Astrocyte (in vitro differentiated cells and primary cell): ENCODE data around the gene GMPPA. TPM values are rescaled to one million over a fixed set of nuclear protein-coding genes. Genes with fewer than 3 reads are reported as not detected.
A peak's percentile ranks its signal among the peaks of the same experiment; 100 is the strongest.

Source experiments
- DNase-seq: peaks from one replicate; pipeline ENCODE4 v3.0.0-alpha.2; 2010; ENCODE audit warnings: low read depth
- FAIRE-seq: peaks from 2 replicates; lab custom pipeline; 2011; peaks lifted over from hg19 to GRCh38; lab: Jason Lieb, UNC
- H2AFZ ChIP-seq: 2 replicates; pipeline ENCODE4 v1.6.0; 2012; ENCODE audit warnings: low read depth, low read length, inconsistent platforms
- H3K27ac ChIP-seq: 2 replicates; pipeline ENCODE4 v1.5.1; 2011; ENCODE audit warnings: low read depth, low read length, inconsistent platforms
- H3K27me3 ChIP-seq: 2 replicates; pipeline ENCODE4 v1.6.0; 2011; ENCODE audit warnings: low read length, inconsistent platforms; ENCODE audit not compliant: insufficient read depth
- H3K36me3 ChIP-seq: 2 replicates; pipeline ENCODE4 v1.5.1; 2011; ENCODE audit warnings: low read length, inconsistent platforms; ENCODE audit not compliant: insufficient read depth
- H3K4me1 ChIP-seq: 2 replicates; pipeline ENCODE4 v1.5.1; 2011; ENCODE audit warnings: low read length, inconsistent platforms; ENCODE audit not compliant: insufficient read depth
- H3K4me2 ChIP-seq: 2 replicates; pipeline ENCODE4 v1.6.0; 2012; ENCODE audit warnings: low read length, inconsistent platforms
- H3K4me3 ChIP-seq: 2 replicates; pipeline ENCODE4 v1.5.1; 2011; ENCODE audit warnings: low read depth, mild to moderate bottlenecking, low read length, inconsistent platforms; ENCODE audit not compliant: insufficient read depth
- H3K79me2 ChIP-seq: 2 replicates; pipeline ENCODE4 v1.6.0; 2012; ENCODE audit warnings: mild to moderate bottlenecking, low read length, inconsistent platforms; ENCODE audit not compliant: insufficient read depth
- H3K9ac ChIP-seq: 2 replicates; pipeline ENCODE4 v1.6.0; 2012; ENCODE audit warnings: mild to moderate bottlenecking, low read length, inconsistent platforms
- H3K9me3 ChIP-seq: 2 replicates; pipeline ENCODE4 v1.5.1; 2012; ENCODE audit warnings: low read depth, mild to moderate bottlenecking, low read length, inconsistent platforms; ENCODE audit not compliant: insufficient read depth
- H4K20me1 ChIP-seq: 2 replicates; pipeline ENCODE4 v1.6.0; 2012; ENCODE audit warnings: low read length, inconsistent platforms; ENCODE audit not compliant: insufficient read depth
- H3K27ac Mint-ChIP-seq: one replicate; pipeline ENCODE4 v1.8.0; 2021; ENCODE audit warnings: mild to moderate bottlenecking, mixed read lengths; ENCODE audit not compliant: unreplicated experiment
- H3K27me3 Mint-ChIP-seq: one replicate; pipeline ENCODE4 v1.8.0; 2021; ENCODE audit warnings: low read depth, mixed read lengths; ENCODE audit not compliant: unreplicated experiment
- H3K36me3 Mint-ChIP-seq: one replicate; pipeline ENCODE4 v1.8.0; 2021; ENCODE audit warnings: low read depth, mixed read lengths; ENCODE audit not compliant: unreplicated experiment
- H3K4me1 Mint-ChIP-seq: one replicate; pipeline ENCODE4 v1.8.0; 2021; ENCODE audit warnings: low read depth, mixed read lengths; ENCODE audit not compliant: unreplicated experiment
- H3K4me3 Mint-ChIP-seq: one replicate; pipeline ENCODE4 v1.8.0; 2021; ENCODE audit warnings: mild to moderate bottlenecking, moderate library complexity, mixed read lengths; ENCODE audit not compliant: unreplicated experiment
- H3K9me3 Mint-ChIP-seq: one replicate; pipeline ENCODE4 v1.8.0; 2021; ENCODE audit warnings: mild to moderate bottlenecking, mixed read lengths; ENCODE audit not compliant: unreplicated experiment
- CTCF ChIP-seq: IDR thresholded peaks from 2 replicates; pipeline ENCODE4 v1.5.1; 2011; ENCODE audit warnings: low read depth, mild to moderate bottlenecking, inconsistent platforms, low read length, moderate library complexity; ENCODE audit not compliant: insufficient read depth
- EZH2 ChIP-seq: IDR thresholded peaks from 2 replicates; pipeline ENCODE4 v1.6.1; 2012; ENCODE audit warnings: mild to moderate bottlenecking, low read length, inconsistent platforms; ENCODE audit not compliant: insufficient read depth
- total RNA-seq: library from RNA; stranded (reverse); gene quantifications from 2 replicates; pipeline ENCODE4 v1.2.1, GENCODE V29; 2021

Gene GMPPA
- total RNA-seq, 1 donor from 2014 or later: 49.5 TPM

GRCh38 chr2:219552382-219553167 is 53.9 kb downstream of the GMPPA start:
- Histone ChIP-seq H3K4me3 (peak overlapping the region; percentile 62), H4K20me1 (peaks cover 5% of the 10 kb centered on the region), H3K9ac (peak overlapping the region; percentile 72), H3K27ac (peak overlapping the region; percentile 7), H3K27me3 (no peaks in the 10 kb centered on the region), H3K9me3 (no peaks in the 10 kb centered on the region), H3K79me2 (no peaks in the 10 kb centered on the region), H3K4me1 (peaks cover 14% of the 10 kb centered on the region), H3K4me2 (peak overlapping the region; percentile 97), H3K36me3 (no peaks in the 10 kb centered on the region), H2AFZ (peak overlapping the region; percentile 92)
- Mint-ChIP-seq H3K27ac (no peak overlapping the region), H3K4me3 (peak overlapping the region; percentile 81), H3K9me3 (no peaks in the 10 kb centered on the region), H3K36me3 (peaks cover 9% of the 10 kb centered on the region), H3K4me1 (peaks cover 1% of the 10 kb centered on the region), H3K27me3 (peaks cover 17% of the 10 kb centered on the region)
- no peak for FAIRE-seq
- peak; percentile 57 for DNase-seq
- TF ChIP-seq EZH2 (no peak), CTCF (no peak)

DNA sequence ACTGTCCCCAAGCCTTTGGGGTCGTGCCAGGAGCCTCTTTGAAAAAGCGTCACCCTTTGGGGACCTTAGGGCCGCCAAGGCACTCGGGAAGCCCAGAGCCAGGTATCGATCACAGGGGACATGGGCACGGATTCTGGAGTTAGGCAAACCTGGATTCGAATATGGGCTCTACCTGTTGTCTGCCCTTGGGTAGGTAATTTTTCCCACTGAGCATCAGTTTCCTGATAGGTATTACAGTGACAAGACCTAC is 54.4 kb downstream of the GMPPA start:
- peaks cover 11% of the 10 kb centered on the region for H3K36me3 Mint-ChIP-seq
- no peak for DNase-seq
- Histone ChIP-seq H3K79me2 (no peaks in the 10 kb centered on the region), H3K9me3 (no peaks in the 10 kb centered on the region), H3K4me1 (peaks cover 14% of the 10 kb centered on the region), H3K4me3 (peak overlapping the region; percentile 62), H3K9ac (peak overlapping the region; percentile 72), H3K27me3 (no peaks in the 10 kb centered on the region), H4K20me1 (peaks cover 5% of the 10 kb centered on the region), H3K4me2 (peak overlapping the region; percentile 97), H3K27ac (no peak overlapping the region), H3K36me3 (no peaks in the 10 kb centered on the region), H2AFZ (peak overlapping the region; percentile 86)
- H3K4me3 Mint-ChIP-seq: peak overlapping the region; percentile 55
- H3K4me1 Mint-ChIP-seq: peaks cover 1% of the 10 kb centered on the region
- no peak for TF ChIP-seq CTCF
- TF ChIP-seq EZH2: no peak
- H3K27ac Mint-ChIP-seq: no peak overlapping the region
- no peaks in the 10 kb centered on the region for H3K9me3 Mint-ChIP-seq
- peaks cover 17% of the 10 kb centered on the region for H3K27me3 Mint-ChIP-seq
- FAIRE-seq: no peak

DNA sequence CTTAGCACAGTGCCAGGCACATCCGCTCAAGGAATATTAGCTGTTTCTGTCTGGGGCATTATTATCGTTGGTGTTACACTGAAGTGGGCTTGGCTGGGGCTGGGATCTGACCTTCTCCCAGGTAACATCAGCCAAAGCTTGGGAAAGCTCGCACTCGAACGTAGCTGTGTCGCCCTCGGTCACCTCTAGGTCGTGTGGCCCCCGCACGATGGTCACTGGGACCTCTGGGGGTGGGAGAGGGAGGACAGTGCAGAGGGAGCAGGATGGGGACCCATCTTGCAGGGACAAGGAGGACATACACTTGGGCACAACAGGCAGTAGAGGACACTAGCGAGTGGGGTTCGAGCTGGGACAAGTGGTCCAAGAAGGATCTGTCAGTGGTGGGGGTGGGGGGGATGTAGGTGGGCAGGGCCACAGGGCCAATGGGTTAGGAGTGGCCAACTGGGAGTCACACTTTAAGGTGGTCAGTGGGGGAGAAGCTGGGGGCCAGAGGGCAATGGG is 54.8 kb downstream of the GMPPA start:
- no peak overlapping the region for H3K4me3 ChIP-seq
- Mint-ChIP-seq H3K4me1 (peaks cover 1% of the 10 kb centered on the region), H3K9me3 (no peaks in the 10 kb centered on the region), H3K27me3 (peaks cover 15% of the 10 kb centered on the region), H3K4me3 (peak overlapping the region; percentile 55), H3K27ac (no peak overlapping the region), H3K36me3 (peaks cover 8% of the 10 kb centered on the region)
- no peaks in the 10 kb centered on the region for H3K79me2 ChIP-seq
- no peaks in the 10 kb centered on the region for H3K9me3 ChIP-seq
- peak overlapping the region; percentile 97 for H3K4me2 ChIP-seq
- no peaks in the 10 kb centered on the region for H3K36me3 ChIP-seq
- H4K20me1 ChIP-seq: peaks cover 5% of the 10 kb centered on the region
- no peaks in the 10 kb centered on the region for H3K27me3 ChIP-seq
- H2AFZ ChIP-seq: no peak overlapping the region
- no peak for TF ChIP-seq EZH2
- TF ChIP-seq CTCF: no peak
- FAIRE-seq: no peak
- H3K9ac ChIP-seq: no peak overlapping the region
- no peak overlapping the region for H3K27ac ChIP-seq
- peaks cover 14% of the 10 kb centered on the region for H3K4me1 ChIP-seq
- no peak for DNase-seq
